ENCODE measurements around the gene DEXI.

Gene DEXI

DNA sequence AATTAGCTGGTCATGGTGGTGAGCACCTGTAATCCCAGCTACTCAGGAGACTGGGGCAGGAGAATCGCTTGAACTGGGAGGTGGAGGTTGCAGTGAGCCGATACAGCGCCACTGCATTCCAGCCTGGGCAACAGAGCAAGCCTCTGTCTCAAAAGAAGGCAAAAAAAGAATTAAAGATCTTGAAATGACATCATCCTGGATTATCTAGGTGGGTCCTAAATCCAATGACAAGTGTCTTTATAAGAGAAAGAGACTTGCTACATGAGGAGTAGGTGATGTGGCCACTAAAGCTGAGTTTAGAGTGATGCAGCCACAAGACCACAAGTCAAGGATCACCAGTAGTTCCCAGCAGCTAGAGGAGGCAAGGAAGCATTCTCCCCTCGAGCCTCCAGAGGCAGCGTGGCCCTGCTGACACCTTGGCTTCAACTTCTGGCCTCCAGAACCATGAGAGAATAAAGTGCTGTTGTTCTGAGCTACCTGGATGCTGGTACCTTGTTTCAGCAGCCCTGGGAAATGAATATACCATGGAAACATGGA lies 49.4 kb downstream of the DEXI start:
- no peak for DNase-seq (ENCODE audit: low spot score)

DNA sequence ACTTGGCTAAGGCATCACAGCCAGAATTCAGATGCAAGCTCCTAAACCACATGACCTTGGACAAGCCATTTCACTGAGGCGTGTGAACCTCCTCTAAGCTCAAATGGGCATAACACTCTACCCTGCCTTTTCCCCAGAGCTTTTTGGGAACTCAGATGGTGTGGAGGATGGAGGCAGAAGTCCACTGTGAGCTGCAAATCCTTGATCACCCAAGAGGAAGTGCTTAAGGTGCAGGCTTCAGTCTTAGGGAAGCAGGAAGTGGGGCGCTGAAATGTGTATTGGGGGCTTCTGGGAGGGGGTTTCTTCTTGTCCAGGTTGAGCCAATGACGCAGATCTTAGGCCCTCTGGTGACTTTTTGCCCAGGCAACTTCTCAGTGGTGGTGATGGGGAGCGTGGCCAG lies 52.4 kb downstream of the DEXI start:
- no peak for DNase-seq (ENCODE audit: low spot score)

DNA sequence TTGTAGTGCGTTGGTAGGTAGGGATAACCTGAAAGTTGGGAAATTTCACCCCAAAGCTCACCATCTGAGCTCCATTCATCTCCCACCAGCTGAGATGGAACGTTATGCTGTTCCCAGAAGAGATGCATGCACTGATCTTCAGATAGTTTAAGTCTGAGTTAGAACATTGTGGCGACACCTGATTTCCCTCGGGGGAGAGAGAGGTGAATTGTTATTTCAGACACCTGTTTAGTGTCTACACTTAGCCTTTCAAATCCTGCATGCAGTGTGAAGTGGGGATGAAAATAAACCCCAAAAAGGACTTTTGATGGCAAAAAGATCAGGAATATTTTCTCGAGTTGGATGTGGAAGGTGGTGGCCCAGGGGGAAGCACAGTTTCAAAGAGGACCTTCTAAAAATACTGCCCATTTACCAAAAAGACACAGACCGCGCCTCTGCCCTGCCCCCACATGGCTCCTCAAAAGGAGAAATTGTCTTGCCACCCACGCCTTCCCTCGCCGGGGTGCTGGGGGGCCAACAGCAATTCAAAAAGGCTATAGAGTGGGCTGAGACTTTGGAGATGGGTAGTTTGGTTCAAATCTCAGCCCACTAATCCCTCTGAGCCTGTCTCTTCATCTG lies 53.8 kb downstream of the DEXI start:
- DNase-seq (ENCODE audit: low spot score): no peak

DNA sequence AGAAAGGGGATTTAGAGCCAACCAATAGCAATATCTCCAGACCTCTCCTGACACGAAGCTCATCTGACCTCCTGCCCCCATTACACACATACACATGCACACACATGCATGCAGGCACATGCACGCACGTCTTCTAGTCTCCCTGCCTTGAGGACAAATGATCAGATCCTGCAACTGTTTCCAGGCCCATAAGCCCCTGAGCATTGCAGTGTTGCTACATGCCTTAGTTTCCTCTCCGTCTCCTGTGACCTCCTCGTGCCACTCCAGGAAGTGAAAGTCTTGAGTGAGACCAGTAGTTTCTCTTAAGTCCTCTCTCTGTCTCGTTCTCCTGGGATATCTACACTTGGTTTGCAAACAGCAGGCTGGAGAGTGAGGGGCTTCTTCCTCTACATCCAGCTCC lies 57.0 kb downstream of the DEXI start:
- DNase-seq (ENCODE audit: low spot score): no peak

DNA sequence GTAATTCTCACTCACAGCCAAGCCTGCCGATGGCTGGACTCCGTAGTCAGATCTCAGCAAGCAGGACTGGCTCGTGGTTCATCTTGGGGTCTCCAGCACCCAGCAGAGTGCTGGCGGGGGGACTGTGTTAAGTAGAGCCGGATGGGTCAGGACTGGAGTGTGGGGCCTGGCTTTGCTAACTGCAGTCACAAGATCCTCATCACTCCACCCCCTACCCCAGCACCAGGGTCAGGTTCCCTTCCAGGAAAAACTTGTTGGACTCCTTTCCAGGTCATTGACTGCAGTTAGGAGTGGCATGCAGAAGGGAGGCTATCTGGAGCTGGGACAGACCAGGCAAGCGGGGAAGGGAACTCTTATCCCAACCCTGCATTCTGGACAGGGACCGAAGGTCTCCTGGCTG lies 59.3 kb downstream of the DEXI start:
- peak; percentile 63 for DNase-seq (ENCODE audit: low spot score)

DNA sequence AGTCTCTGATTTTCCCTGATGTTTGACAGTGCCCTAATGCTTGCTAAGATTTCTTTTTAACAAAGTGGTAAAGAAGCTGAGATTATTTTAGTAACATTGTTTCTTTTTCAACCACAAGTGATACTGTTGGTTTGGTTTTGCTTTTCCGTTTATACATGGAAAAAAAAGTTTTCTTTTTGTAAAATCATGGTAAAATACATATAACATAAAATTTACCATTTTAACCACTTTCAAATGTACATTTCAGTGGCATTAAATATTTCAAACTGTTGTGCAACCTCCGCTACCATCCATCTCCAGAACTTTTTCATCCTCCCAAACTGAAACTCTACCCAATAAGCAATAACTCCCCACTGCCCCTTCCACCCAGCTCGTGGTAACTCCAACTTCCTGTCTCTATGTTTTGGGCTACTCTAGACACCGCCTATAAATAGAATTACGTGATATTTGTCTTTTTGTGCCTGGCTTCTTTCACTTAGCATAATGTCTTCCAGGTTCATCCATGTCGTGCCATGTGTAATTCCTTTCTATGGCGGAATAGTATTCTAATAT lies 60.7 kb downstream of the DEXI start:
- DNase-seq (ENCODE audit: low spot score): no peak

DNA sequence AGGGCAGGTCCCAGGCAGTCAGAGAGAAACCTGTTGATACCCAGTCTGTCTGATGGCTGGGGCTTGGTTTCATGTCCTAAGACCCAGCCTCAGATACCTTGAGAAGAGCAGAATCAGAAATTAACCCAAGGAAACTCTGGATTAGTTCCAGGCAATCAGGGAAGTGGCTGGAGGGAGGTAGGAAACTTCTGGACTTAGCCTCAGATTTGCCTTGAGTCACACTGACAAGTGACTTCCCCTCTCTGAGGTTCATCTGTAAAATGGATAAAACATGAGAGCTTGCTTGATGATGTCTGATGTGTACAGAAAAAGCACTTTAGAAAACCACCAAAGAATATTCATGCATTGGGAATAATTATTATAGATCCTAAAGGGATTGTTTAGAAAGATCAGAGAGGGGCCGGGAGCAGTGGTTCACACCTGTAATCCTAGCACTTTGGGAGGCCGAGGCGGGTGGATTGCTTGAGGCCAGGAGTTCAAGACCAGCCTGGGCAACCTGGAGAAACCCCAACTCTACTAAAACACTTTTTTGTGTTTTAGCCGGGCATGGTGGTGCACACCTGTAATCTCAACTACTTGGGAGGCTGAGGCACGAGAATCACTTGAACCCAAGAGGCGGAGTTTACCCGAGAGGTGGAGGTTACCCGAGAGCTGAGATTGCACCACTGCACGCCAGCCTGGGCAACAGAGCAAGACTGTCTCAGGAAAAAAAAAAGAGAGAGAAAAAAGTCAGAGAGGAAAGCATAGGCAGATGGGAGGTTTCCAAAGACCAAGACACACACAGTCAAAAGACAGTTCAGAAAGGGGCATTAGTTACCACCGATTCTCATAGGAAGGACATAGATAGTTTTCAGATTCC lies 61.4 kb downstream of the DEXI start:
- DNase-seq (ENCODE audit: low spot score): no peak

DNA sequence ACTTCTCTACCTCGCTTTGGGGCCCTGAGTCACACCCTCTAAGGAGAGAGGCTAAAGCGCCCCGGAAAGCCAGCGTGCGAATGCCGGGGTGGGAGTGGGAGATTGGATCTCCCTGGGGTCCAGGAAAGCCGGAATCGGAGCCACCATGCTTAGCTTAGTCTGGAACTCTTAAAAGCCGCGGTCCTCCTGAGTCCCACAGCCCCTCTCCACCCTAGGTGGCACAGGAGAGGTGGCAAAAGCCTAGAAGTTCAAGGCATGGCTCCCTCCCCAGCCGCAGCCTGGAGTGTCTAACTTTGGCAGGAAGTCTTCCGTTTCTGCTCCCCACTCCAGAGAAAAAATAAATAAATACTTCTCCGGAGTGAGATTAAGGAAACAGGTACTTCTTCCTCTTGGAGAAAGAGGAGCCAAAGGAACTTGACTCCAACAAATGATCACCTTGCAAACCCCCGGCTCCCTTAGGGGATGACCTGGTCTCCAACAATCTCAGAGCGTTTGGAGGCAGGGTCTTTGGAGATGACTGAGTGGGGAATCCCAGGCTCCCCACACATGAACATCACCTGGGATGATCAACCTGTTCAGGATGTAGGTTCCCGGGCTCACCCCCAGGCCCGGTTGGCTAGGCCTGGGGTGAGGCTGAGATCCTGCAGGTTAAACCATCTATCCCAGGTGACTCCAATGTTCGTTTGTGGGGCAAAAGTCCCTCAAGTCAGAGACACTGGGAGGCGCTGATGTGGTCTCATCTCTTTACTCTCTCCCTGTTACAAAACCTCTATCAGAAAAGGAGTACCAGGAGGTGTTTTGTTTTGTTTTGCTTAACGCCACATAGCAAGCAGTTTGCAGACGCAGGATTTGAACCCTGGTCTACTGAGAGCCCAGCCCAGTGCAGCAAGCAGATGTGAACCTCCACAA lies 62.3 kb downstream of the DEXI start:
- no peak for DNase-seq (ENCODE audit: low spot score)

Measured in iPS-NIHi11 (cell line).